ENCODE measurements around the gene NPLOC4. TPM values are rescaled to one million over a fixed set of nuclear protein-coding genes. Genes with fewer than 3 reads are reported as not detected.

Gene NPLOC4
- polyA plus RNA-seq, 1 donor, result 55.0 TPM

DNA sequence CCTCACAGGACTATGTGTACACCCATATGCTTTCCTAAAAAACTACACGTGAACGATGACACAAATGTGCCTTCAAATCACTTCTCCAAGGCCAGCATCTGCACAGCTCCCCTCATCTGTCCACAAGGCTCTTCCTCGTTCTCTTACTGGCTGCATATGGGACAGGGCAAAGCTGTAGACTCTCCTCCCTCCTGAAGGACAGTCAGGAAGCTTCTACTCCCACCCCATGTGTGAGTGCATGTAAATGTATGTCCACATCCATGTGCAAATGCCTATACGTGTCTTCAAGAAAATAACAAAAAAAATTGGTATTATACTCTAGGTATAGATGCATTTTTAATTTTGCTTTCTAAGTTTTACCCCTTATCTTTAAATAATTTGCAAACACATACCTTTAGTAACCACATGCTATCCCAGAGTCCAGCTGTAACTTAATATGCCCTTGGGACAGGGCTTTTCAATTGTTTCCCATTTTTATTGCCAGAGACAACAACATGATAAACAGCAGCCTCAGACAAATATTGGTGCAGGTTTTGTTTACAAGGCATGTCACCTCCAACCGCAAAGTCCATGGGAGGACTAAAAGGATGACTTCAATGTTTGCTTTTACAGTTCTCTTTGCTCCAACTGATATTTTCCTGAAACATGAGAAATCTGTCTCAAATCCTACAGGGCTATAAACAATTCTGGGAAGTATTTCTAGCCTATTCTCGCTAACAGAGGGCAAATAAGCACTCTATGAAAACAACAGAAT is 53.1 kb downstream of the NPLOC4 start:
- DNase-seq, result no peak

DNA sequence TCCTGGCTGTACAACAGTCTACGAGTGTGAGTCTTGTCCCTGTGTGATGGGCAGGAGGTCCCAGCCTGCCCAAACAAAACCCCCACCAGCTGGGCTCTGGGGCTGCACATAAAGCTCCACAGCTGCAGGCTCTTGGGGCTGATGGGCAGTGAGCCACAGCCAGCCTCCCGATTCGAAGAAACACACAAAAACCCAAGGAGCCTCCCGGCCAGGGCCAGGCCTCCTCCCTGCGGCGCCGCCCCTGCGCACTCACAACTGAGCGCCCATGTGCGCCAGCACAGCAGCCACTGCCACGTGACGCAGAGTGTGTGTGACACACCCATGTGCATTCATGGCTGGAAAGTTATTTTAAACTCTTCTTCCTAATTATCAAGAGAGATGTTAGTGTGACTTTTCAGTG is 54.2 kb downstream of the NPLOC4 start:
- DNase-seq, result no peak

DNA sequence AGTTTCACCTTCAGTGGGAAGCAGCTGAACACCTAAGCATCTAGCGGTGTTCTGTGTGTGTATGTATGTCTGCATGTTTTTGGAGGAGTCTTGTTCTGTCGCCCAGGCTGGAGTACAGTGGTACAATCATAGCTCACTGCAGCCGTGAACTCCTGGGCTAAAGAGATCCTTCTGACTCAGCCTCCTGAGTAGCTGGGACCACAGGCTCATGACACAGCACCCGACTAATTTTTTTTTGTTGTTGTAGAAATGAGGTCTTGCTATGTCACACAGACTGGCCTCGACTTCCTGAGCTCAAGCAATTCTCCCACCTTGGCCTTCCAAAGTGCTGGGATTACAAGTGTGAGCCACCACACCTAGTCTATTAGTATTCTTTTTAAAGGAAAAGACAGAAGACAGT is 54.6 kb downstream of the NPLOC4 start:
- no peak for DNase-seq

DNA sequence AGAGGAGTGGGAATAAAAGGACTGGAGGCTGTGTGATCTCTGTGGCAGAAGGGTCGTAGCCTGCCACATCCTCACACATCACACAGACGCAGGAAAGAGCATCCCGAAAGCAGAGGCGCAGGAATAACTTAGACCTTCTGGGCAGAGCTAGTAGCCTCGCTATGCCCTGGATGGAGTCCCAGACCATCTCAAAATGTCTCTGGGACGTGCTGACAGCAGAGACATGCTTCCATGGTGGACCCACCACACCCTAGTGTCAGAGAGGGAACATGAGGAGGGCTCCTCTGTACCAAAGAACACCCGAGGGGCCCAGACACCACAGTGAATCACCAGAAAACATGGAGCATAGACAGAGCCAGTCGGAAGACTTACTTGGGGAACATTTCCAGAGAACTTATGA is 55.2 kb downstream of the NPLOC4 start:
- no peak for DNase-seq

DNA sequence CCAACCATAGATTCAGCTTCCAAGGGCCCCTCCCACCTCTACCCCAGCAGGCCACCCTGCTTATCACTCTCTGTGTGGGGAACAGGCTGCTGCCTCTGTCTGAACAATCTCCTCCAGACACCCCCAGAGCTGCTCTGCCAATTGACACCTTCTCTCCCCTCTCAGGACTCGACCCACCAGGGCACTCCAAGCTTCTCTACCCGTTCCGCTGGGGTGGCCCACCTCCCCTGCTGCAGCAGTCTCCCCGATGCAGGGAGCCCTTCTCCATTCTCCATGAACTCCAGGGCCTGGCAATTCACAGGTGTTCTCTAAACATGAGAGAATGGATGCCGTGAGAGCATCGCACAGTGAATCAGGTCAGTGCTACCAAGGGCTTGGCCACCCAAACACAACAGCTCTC is 56.4 kb downstream of the NPLOC4 start:
- no peak for DNase-seq

DNA sequence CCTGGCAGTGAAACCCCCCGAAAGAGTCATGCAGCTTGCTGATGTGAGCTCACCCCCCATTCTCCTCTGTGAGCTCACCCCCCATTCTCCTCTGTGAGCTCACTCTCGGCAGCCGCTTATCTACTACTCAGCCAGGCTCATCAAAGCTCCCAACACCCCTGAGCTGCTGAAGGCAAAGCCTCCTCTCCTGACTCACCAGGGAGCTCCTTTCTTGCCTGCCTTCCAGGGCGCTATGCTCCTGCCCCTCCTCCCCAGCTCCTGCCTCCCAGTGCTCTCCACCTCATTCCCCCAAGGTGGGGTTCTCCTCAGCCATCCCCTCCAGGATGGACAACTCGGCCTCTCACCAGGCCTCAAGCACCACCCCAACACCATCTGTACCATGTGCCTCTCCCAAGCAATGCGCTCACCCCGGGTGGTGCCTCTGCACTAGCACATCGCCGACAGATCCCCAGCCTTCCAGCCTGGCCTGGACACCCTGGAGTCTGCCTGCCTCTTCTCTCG is 57.0 kb downstream of the NPLOC4 start:
- no peak for DNase-seq

DNA sequence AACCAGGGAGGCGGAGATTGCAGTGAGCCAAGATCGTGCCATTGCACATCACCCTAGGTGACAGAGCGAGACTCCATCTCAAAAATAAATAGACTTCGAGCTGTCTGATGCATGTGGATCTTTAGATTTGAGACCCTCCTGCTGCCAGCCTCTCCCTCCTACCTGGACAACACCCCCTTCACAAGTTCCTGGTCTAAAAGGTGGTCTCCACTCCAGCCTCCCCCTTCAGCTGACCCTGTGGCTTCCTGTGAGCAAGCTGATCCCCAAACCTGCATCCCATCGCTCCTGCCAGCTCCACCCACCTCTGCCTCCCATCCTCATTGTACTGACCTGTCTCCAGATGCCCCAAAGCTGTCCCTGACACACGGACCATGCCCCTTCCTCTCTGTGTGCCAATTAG is 57.6 kb downstream of the NPLOC4 start:
- DNase-seq, result no peak

DNA sequence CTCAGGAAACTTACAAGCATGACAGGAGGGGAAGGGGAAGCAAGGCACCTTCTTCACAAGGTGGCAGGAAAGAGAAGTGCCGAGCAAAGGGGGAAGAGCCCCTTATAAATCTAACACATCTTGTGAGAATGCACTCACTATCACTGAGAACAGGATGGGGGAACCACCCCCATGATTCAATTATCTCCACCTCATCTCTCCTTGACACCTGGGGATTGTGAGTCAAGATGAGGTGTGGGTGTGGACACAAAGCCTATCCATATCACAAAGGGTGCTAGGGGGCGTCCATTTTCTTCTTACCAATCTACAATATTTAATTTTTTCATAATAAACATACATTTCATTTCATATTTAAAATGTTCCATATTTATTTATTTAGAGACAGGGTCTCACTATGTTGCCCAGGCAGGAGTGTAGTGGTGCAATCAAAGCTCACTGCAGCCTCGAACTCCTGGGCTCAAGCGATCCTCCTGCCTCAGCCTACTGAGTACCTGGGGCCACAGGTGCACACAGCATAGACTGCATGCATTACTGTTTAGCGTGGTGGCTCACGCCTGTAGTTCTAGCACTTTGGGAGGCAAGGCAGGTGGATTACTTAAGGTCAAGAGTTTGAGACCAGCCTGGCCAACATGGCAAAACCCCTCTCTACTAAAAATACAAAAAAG is 58.2 kb downstream of the NPLOC4 start:
- no peak for DNase-seq

DNA sequence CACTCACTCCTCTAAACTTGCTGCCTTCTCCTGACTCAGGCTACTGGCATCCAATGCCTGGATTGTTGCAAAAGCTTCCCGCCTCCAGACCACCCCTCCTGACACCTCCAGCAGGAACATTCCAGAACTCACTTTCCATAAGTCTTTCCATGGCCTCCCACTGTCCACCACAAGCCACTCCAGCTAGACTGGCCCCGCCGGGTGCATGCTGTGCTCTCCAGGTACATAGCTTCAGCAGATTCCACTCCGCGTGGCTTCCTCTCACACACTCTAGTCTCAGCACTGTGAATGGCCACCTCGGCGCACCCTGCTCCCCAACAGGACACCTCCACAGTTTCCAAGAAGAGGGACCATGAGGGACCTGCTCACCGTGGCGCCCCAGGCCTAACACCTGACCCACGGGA is 58.9 kb downstream of the NPLOC4 start:
- DNase-seq, result no peak

DNA sequence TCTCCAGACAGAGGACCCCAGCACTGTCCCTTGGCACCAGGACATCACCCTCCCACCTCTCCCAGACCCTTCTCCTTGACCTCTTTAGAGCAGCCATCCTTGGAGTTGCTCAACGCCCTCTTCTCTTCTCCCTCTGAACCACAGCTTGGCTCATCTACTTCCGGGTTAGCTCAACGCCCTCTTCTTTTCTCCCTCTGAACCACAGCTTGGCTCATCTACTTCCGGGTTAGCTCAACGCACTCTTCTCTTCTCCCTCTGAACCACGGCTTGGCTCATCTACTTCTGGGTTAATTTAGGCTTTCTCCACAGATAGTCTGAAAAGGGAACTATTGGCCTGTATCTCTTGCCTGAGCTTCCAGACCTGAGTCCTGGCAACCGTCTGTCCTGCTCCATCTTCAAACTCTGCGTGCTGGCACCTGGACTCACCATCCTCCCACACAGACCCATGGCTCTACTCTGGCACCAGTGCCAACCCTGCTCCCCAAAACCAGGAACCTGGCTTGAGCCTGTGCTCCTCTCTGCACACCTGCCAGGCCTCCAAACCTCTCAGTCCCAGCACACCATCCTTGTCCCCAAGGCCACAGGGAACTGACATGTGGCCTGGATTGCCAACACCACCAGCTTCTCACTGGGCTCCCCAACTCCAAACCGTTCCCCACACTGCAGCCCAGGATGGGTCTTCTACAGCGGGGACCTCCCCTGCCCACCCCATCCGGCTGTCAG is 59.5 kb downstream of the NPLOC4 start:
- no peak for DNase-seq

DNA sequence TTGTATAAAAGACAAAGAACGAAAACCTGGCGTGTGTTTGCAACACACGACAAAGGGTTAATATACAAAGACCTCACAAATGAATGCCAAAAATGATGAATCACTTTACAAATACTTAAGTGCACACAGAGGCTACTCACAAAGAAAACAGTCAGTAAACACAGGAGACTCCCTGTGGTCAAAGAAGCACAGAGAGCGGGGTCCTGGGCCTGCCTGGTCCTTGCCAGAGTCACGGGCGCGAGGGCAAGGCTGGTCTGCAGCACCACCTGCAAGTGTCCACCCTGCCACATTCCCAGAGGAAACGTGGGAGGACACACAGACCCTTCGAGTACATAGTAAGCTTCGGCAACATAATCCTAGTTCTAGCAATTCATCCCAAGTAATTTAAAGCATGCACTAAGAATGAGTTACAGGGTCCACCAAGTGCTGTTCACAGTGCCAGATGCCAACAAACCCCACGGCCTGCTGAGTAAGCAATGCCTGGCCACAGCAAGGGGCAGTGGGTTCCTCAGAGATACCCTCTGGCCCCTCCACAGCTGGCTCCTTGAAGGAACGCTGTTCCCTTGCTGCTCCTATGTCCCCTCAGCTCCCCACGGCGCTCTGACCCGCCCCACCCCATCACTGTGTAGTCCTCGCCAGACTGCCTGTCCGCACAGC is 60.2 kb downstream of the NPLOC4 start:
- no peak for DNase-seq

DNA sequence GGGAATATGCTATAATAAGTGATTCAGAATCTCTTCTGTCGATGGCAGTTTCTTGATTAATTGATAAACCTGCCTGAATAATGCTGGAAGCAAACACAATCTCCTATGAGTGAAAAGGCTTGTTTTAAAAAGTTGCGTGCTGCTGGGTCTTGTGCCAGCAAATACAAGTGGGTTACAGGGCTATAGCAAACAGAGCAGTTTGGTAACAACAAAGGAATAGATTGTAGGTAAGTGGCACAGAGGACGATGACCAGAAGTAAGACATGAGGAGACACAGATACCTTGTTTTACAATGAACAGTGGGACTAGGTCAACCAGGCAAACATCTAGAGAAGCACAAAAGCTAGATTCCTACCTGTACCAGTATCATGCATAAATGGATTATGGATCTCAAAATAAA is 61.1 kb downstream of the NPLOC4 start:
- DNase-seq, result no peak

DNA sequence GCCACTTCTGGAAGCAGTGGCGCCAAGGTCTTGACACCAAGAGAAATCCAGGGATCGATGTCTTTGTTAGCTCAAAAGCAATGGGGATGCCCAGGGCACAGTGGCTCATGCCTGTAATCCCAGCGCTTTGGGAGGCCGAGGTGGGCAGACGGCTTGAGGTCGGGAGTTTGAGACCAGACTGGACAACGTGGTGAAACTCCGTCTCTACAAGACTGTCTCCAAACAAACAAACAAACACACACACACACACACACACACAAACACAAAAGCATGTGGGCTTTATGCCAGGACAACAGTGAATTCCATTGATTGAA is 62.3 kb downstream of the NPLOC4 start:
- DNase-seq, result no peak

DNA sequence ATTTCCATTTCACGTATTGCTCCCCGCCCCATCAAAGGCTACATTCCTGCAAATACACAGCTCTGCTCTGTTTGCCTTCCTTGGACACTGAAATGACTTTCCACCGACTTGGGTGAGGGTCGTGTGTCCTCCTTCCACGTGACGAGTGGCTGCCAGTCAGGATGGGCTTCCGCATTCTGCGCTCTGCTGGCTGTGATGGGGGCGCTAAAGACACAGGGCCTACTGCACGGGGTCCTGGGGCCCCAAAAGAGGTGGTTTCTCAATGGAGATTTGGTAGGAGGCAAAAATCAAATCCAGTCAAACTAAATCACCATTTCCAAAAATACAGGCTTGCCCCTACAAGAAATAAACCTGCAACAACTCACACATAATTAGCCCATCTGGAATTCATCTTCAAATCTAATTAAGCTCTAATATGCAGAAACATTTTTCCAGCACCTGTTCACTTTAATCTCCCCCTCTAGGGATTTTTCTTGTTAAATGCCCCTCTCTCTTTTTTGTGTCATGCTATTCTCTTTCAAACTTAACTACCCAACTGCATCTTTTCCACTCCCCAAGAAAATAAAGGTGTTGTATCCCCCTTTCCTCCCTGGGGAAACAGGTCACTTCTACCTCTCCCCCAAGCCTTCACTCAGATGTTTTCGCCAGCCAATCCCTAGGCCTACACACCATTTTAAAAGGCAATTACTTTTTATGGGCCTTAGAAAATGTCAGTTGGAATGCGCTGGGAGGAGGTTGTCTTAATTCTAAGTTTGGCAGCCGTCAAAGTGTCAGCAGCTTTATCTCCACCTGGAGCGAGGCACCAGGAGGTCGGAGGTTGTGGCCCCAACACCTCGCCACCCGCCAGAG is 62.9 kb downstream of the NPLOC4 start:
- DNase-seq, result no peak

DNA sequence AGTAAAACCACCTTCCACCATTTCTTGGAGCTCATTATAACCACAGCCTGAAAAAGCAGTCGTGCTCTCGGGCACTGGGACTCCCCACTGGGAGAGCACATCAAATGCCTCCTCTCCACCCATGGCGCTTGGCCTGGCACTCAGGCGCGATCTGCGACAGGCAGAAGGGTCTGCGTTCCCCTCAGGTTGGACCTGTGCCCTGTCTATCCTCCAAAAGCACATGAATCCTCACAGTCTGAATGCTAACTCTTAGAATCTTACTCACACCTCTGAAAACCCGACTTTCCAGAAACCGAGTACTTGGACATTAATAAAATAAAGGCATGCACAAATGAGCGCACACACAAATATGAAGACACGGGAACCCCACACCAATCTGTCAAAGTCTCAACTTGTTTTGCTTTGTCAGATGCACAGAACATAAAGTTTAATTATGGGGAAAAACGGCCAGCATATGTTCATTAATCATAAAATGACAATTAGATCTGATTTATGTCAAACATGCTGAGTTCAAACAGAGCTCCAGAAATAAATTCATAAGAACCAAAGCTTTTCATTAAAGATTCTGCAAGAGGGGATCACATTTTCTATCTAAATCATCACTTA is 64.2 kb downstream of the NPLOC4 start:
- no peak for DNase-seq

DNA sequence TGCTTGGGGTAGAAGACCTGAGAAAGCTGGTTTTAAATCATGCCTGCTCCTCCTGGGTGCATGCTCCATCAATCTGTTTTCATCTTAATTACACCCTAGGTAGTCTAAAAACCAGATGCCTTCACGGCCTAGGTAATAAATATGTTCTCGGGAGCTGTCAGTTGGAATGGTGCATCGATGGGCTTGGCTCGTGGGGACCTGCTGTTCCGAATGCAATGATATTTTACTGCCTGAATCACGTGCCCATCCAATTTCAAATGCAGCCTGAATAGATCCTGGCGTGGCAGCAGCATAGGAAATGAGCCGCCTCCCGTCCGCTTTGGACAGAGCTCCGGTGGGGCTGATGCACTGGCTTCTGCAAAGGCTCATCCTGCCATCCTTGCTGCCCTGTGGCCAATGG is 65.9 kb downstream of the NPLOC4 start:
- DNase-seq, result no peak

DNA sequence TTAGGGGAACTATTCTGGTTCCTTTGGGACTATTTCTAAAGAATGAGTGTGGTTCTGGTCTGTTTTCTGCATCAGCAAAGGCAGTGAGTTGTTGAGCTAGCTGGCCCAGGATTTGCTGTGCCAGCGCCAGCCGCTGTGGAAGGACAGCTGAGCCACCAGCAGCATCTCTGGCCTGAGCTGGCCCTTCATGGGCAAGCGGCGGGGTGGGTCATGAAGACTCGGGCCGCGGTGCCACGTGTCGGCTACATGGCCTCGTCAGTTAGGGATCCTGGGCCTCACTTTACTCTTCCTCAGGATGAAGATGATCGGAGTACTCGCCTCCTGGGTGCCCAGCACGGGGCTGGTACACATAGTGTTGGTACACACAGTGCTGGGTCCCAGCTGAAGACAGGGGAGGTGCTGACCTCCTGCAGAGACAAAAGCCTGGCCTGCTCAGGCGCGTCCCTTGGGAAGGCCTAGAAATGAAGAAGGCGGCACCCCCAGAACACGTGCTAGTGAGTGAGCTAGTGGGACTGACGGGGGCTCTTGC is 66.9 kb downstream of the NPLOC4 start:
- no peak for DNase-seq

DNA sequence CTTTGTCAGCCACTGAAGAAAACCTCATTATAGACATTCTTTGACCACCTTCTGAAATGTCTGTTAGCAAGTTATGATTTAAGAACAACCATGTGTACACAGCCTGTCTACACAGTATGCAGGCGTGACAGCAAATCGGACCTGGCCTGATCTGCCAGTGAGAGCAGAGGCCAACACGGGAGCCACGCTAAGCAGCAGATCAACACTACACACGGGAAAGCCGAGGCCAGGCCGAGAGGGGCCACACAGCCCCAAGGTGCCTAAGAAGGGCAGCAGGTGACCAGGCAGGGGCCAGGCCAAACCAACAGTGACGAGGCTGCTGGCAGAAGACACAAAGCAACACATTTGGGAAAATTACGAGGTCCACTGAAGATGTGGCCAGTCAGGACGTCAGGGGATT is 68.5 kb downstream of the NPLOC4 start:
- DNase-seq, result no peak

DNA sequence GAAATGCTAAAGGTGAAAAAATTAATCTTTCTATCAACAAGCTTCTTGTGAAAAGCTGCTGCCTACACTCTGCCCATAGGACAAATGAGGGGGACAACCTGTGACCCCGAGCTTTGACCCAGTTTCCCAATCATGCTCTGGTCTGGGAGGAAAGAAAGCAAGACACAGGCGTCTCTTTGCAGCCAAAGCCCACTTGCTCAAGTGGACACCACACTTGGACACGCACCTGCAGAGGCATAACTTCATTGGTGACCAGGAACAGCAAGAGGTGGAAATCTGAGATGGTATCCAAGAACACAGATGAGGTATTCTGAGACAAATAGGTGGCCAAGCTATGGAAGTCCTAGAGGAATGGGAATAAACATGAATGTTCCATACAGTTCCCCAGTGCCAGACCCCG is 69.7 kb downstream of the NPLOC4 start:
- DNase-seq, result no peak

DNA sequence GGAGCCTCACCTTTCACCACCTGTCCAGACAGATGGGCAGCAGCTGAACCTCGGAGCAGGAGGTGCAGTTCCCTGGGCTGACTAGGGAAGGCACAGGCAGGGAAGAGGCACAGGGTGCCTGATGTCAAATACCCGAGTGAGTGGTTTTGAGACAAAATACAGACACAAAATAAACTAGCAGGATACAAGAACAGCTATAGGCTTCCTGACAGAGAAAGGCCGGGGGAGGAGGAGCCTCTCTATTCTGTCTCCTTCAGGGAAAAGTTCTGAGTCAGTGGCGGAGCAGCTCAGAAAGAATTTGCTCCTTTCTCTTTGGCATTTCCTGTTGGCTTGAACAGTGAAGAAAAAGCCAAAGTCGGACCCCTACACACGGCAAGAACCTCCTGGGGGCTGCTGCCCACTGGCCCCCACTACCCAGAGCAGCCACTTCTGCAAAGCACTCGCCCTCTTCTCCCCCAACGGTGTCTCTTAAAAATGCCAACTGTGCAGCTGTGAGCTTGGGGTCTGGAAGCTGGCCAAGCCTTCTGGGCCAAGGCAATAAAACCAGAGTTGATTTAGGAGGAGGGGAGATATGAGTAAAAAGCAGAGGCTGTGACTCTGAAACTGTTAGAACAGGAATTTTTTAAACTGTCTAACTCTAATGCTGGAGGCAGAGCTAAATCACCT is 70.3 kb downstream of the NPLOC4 start:
- peak; percentile 82 for DNase-seq

DNA sequence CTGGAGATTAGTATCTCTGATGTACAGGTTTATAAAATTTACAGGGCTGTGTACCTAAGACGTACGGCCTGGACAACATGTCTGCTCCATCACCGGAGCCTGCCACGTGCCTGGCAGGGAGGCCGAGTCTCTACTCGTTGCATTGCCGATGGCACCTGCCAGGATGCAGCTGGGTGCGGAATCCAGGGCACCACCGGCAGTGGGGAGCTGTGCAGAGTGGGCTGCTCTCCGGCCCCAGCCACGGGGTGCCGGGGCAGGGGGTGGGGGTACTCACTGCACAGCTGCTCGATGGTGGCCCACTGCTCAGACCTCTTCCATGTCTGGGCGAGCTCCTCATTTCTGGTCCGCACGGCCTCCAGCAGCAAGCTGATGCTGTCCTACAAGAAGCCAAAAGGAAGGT is 71.7 kb downstream of the NPLOC4 start:
- no peak for DNase-seq

All from hindlimb muscle (tissue), 1 donor.